ENCODE data around the gene ZFHX3. TPM values are rescaled to one million over a fixed set of nuclear protein-coding genes. Genes with fewer than 3 reads are reported as not detected.

Gene ZFHX3
- total and polyA plus RNA-seq, 2 of the 8 experiments (the other 6 are each of a cell fraction or from before 2014, with no cell fraction given) = 0.08 to 0.99 TPM

- 87% methylated on average over 7 of the region's 7 CpGs; no CpG with 5 or more reads in 1 of the 2 experiments for WGBS, 2 experiments (ENCODE audit: extremely low coverage in 1 of 2, insufficient coverage in 1 of 2, insufficient read length in 1 of 2, insufficient replicate concordance in 2 of 2, low coverage in 1 of 2, low lambda C conversion rate in 2 of 2, missing lambda C conversion rate in 1 of 2)
- CTCF ChIA-PET (ENCODE audit: partially characterized antibody) = interaction anchor here (1.0 to 1.4 kb wide), 4 partner anchors 8 to 80 kb away, joined by 3 to 5 read pairs (median 4); no protein-coding TSS in a partner anchor
- no peak for DNase-seq (ENCODE audit: low read depth in 1 of 2, low spot score in 2 of 2)
- no peak overlapping the region for H2BK5ac ChIP-seq (ENCODE audit: low read depth, low read length)
- H3K4me2 ChIP-seq (ENCODE audit: insufficient read depth in 1 of 2, low read depth in 2 of 2, low read length in 2 of 2) = no peak overlapping the region
- H3K79me1 ChIP-seq (ENCODE audit: low read depth, low read length) = no peaks in the 10 kb centered on the region
- no peak overlapping the region for H2AK5ac ChIP-seq (ENCODE audit: low read depth, low read length)
- no peak overlapping the region for H3K56ac ChIP-seq (replicated peaks; ENCODE audit: insufficient read length, low read depth, low read length)
- no peak overlapping the region for H2AFZ ChIP-seq (ENCODE audit: low read length)
- TF ChIP-seq RFX5 (IDR thresholded peaks at IDR 0.05; ENCODE audit: borderline replicate concordance, low read depth, low read length) = no peak
- TF ChIP-seq SAP30 (IDR thresholded peaks at IDR 0.05; ENCODE audit: insufficient read depth, insufficient replicate concordance, low read length) = no peak
- no peak for TF ChIP-seq RNF2 (IDR thresholded peaks at IDR 0.05; ENCODE audit: borderline replicate concordance, low read depth, low read length, missing control alignments, poor library complexity, severe bottlenecking)
- TF ChIP-seq SUZ12 (IDR thresholded peaks at IDR 0.05; ENCODE audit: low read length) = no peak
- TF ChIP-seq SIN3A (conservative IDR thresholded peaks at IDR 0.05 in 1 of 2, IDR thresholded peaks at IDR 0.05 in 1 of 2; ENCODE audit: low read depth in 1 of 2, low read length in 2 of 2) = no peak
- no peak for TF ChIP-seq USF2 (IDR thresholded peaks at IDR 0.05; ENCODE audit: low read length)
- no peak for TF ChIP-seq MAX (IDR thresholded peaks at IDR 0.05)
- no peaks in the 10 kb centered on the region for H3K36me3 ChIP-seq (ENCODE audit: control insufficient read depth in 2 of 4, insufficient read depth in 4 of 4, low read length in 3 of 4)
- FAIRE-seq = no peak
- H3K23me2 ChIP-seq (ENCODE audit: low read depth, low read length) = no peaks in the 10 kb centered on the region
- H3K4me1 ChIP-seq (replicated peaks in 1 of 4; ENCODE audit: control insufficient read depth in 3 of 4, insufficient read depth in 4 of 4, low read length in 3 of 4) = no peaks in the 10 kb centered on the region
- no peaks in the 10 kb centered on the region for H3K79me2 ChIP-seq (ENCODE audit: control insufficient read depth in 1 of 2, insufficient read depth in 2 of 2, low read length in 2 of 2)
- POLR2A ChIA-PET (ENCODE audit: partially characterized antibody) = no interaction called here
- no peak overlapping the region for H3K23ac ChIP-seq (ENCODE audit: insufficient read length)
- no peak overlapping the region for H2BK120ac ChIP-seq (replicated peaks; ENCODE audit: low read depth, low read length)
- no peaks in the 10 kb centered on the region for H3K27me3 ChIP-seq (replicated peaks in 1 of 4; ENCODE audit: control insufficient read depth in 3 of 4, extremely low read depth in 1 of 4, insufficient read depth in 3 of 4, low read length in 3 of 4)
- H3K14ac ChIP-seq (ENCODE audit: insufficient read length) = no peak overlapping the region
- H4K5ac ChIP-seq (ENCODE audit: insufficient read length, low read depth, low read length) = no peak overlapping the region
- no peak overlapping the region for H2BK12ac ChIP-seq (ENCODE audit: low read depth, low read length)
- no peak overlapping the region for H3K9ac ChIP-seq (replicated peaks in 1 of 4; ENCODE audit: extremely low read depth in 1 of 4, low read depth in 3 of 4, low read length in 3 of 4)
- H4K20me1 ChIP-seq (replicated peaks in 1 of 2; ENCODE audit: control insufficient read depth in 1 of 2, insufficient read depth in 2 of 2, low read length in 2 of 2) = peaks cover 0 to 2% of the 10 kb centered on the region in 2 experiments
- no peaks in the 10 kb centered on the region for H3K9me3 ChIP-seq (ENCODE audit: insufficient read depth in 2 of 2, low read depth in 1 of 2, low read length in 1 of 2)
- H3K4ac ChIP-seq (replicated peaks; ENCODE audit: insufficient read length, low read depth, low read length) = no peak overlapping the region
- H2BK20ac ChIP-seq (ENCODE audit: low read length) = no peak overlapping the region
- H3K27ac ChIP-seq (ENCODE audit: low read depth, low read length) = no peak overlapping the region
- no peak overlapping the region for H2BK15ac ChIP-seq (ENCODE audit: low read length)
- H3K4me3 ChIP-seq (ENCODE audit: extremely low read depth in 1 of 4, insufficient read depth in 2 of 4, low read depth in 3 of 4, low read length in 4 of 4) = no peak overlapping the region
- no peak overlapping the region for H4K8ac ChIP-seq (ENCODE audit: extremely low read depth, insufficient read depth, low read length)
- H4K91ac ChIP-seq (replicated peaks; ENCODE audit: insufficient read length, low read length) = no peak overlapping the region
- no peak overlapping the region for H3K18ac ChIP-seq (ENCODE audit: extremely low read depth, low read length)
Observed at GRCh38 chr16:72752004-72752695, 295.8 kb downstream of the ZFHX3 start.
